ENCODE data around the gene GALNT18.
"Not testable (repeated sequence)": the region's sequence is repeated elsewhere in the genome, so short reads cannot be mapped to it uniquely, and the experiment has no call there.

The GALNT18 gene

GRCh38 chr11:11381471-11382105 is 240.2 kb downstream of the GALNT18 start:
- DNase-seq (ENCODE audit: low read depth) = no peak

- no peak for DNase-seq (ENCODE audit: low read depth)
Measured at GRCh38 chr11:11380883-11381282, 240.9 kb downstream of the GALNT18 start.

GRCh38 chr11:11380340-11380739 is 241.5 kb downstream of the GALNT18 start:
- no peak for DNase-seq (ENCODE audit: low read depth)

- DNase-seq (ENCODE audit: low read depth) = no peak
Measured at GRCh38 chr11:11379661-11380060, 242.1 kb downstream of the GALNT18 start.

- no peak for DNase-seq (ENCODE audit: low read depth)
Measured at GRCh38 chr11:11378184-11378940, 243.4 kb downstream of the GALNT18 start.

GRCh38 chr11:11374358-11375148 is 247.3 kb downstream of the GALNT18 start:
- DNase-seq (ENCODE audit: low read depth) = no peak

GRCh38 chr11:11373934-11374333 is 247.9 kb downstream of the GALNT18 start:
- DNase-seq (ENCODE audit: low read depth) = no peak

- DNase-seq (ENCODE audit: low read depth) = no peak
Measured at GRCh38 chr11:11372461-11372860, 249.3 kb downstream of the GALNT18 start.

- no peak for DNase-seq (ENCODE audit: low read depth)
Measured at GRCh38 chr11:11370962-11371303, 250.9 kb downstream of the GALNT18 start.

GRCh38 chr11:11370255-11370961 is 251.4 kb downstream of the GALNT18 start:
- DNase-seq (ENCODE audit: low read depth) = no peak

- no peak for DNase-seq (ENCODE audit: low read depth)
Measured at GRCh38 chr11:11366793-11367192, 255.0 kb downstream of the GALNT18 start.

- no peak for DNase-seq (ENCODE audit: low read depth)
Measured at GRCh38 chr11:11363674-11364073, 258.1 kb downstream of the GALNT18 start.

GRCh38 chr11:11359611-11360010 is 262.2 kb downstream of the GALNT18 start:
- no peak for DNase-seq (ENCODE audit: low read depth)

GRCh38 chr11:11356842-11357241 is 265.0 kb downstream of the GALNT18 start:
- no peak for DNase-seq (ENCODE audit: low read depth)

- not testable (repeated sequence) for DNase-seq (ENCODE audit: low read depth)
Measured at GRCh38 chr11:11352878-11353277, 268.9 kb downstream of the GALNT18 start, which contains the start of gene CSNK2A3. Gene CSNK2A3, minus strand, starts transcription at chr11:11353250. Its CDS starts 131 bp downstream, at chr11:11353119.

- DNase-seq (ENCODE audit: low read depth) = not testable (repeated sequence)
Measured at GRCh38 chr11:11351851-11352250, 270.0 kb downstream of the GALNT18 start.

GRCh38 chr11:11351042-11351586 is 270.7 kb downstream of the GALNT18 start:
- no peak for DNase-seq (ENCODE audit: low read depth)

GRCh38 chr11:11349870-11350337 is 271.9 kb downstream of the GALNT18 start:
- no peak for DNase-seq (ENCODE audit: low read depth)

GRCh38 chr11:11349106-11349825 is 272.5 kb downstream of the GALNT18 start:
- no peak for DNase-seq (ENCODE audit: low read depth)

- no peak for DNase-seq (ENCODE audit: low read depth)
Measured at GRCh38 chr11:11348303-11348702, 273.5 kb downstream of the GALNT18 start.

- no peak for DNase-seq (ENCODE audit: low read depth)
Measured at GRCh38 chr11:11347592-11347991, 274.2 kb downstream of the GALNT18 start.

All from activated T-helper 9 cell treated with anti-CD3 and anti-CD28 coated beads, Interleukin-2, amount 50 U/mL, for 16 hours (primary cell).